ENCODE data around the gene MYL3.

MYL3 gene

GRCh38 chr3:46908294-46908985 is 45.2 kb upstream of the MYL3 start:
- Histone ChIP-seq H3K36me3 (ENCODE audit: control insufficient read depth, insufficient read depth, low read length) (no peaks in the 10 kb centered on the region), H3K4me3 (replicated peaks; ENCODE audit: low read depth, low read length) (no peak overlapping the region), H3K27me3 (replicated peaks; ENCODE audit: control insufficient read depth, insufficient read depth, low read length) (no peaks in the 10 kb centered on the region)
- no peak for TF ChIP-seq CTCF (IDR thresholded peaks at IDR 0.05; ENCODE audit: insufficient read depth, low read length, poor library complexity, severe bottlenecking)
- no peak for DNase-seq (ENCODE audit: extremely low read depth, insufficient read length)

GRCh38 chr3:46907960-46908293 is 44.7 kb upstream of the MYL3 start:
- H3K4me3 ChIP-seq (replicated peaks; ENCODE audit: low read depth, low read length): no peak overlapping the region
- H3K36me3 ChIP-seq (ENCODE audit: control insufficient read depth, insufficient read depth, low read length): no peaks in the 10 kb centered on the region
- no peak for DNase-seq (ENCODE audit: extremely low read depth, insufficient read length)
- TF ChIP-seq CTCF (IDR thresholded peaks at IDR 0.05; ENCODE audit: insufficient read depth, low read length, poor library complexity, severe bottlenecking): no peak
- no peaks in the 10 kb centered on the region for H3K27me3 ChIP-seq (replicated peaks; ENCODE audit: control insufficient read depth, insufficient read depth, low read length)

- no peak overlapping the region for H3K4me3 ChIP-seq (replicated peaks; ENCODE audit: low read depth, low read length)
- DNase-seq (ENCODE audit: extremely low read depth, insufficient read length): no peak
- no peak for TF ChIP-seq CTCF (IDR thresholded peaks at IDR 0.05; ENCODE audit: insufficient read depth, low read length, poor library complexity, severe bottlenecking)
- no peaks in the 10 kb centered on the region for H3K36me3 ChIP-seq (ENCODE audit: control insufficient read depth, insufficient read depth, low read length)
- no peaks in the 10 kb centered on the region for H3K27me3 ChIP-seq (replicated peaks; ENCODE audit: control insufficient read depth, insufficient read depth, low read length)
Observed at GRCh38 chr3:46907271-46907670, 44.0 kb upstream of the MYL3 start.

GRCh38 chr3:46906471-46907058 is 43.3 kb upstream of the MYL3 start:
- Histone ChIP-seq H3K36me3 (ENCODE audit: control insufficient read depth, insufficient read depth, low read length) (no peaks in the 10 kb centered on the region), H3K4me3 (replicated peaks; ENCODE audit: low read depth, low read length) (no peak overlapping the region), H3K27me3 (replicated peaks; ENCODE audit: control insufficient read depth, insufficient read depth, low read length) (no peaks in the 10 kb centered on the region)
- no peak for DNase-seq (ENCODE audit: extremely low read depth, insufficient read length)
- TF ChIP-seq CTCF (IDR thresholded peaks at IDR 0.05; ENCODE audit: insufficient read depth, low read length, poor library complexity, severe bottlenecking): no peak

- TF ChIP-seq CTCF (IDR thresholded peaks at IDR 0.05; ENCODE audit: insufficient read depth, low read length, poor library complexity, severe bottlenecking): no peak
- DNase-seq (ENCODE audit: extremely low read depth, insufficient read length): no peak
- H3K4me3 ChIP-seq (replicated peaks; ENCODE audit: low read depth, low read length): no peak overlapping the region
- H3K36me3 ChIP-seq (ENCODE audit: control insufficient read depth, insufficient read depth, low read length): no peaks in the 10 kb centered on the region
- no peaks in the 10 kb centered on the region for H3K27me3 ChIP-seq (replicated peaks; ENCODE audit: control insufficient read depth, insufficient read depth, low read length)
Observed at GRCh38 chr3:46905661-46906451, 42.6 kb upstream of the MYL3 start.

Measured in GM06990 (cell line).